Esophagus mucosa (tissue), 1 donor: Measurements from ENCODE around the gene RALGPS1. TPM values are rescaled to one million over a fixed set of nuclear protein-coding genes. Genes with fewer than 3 reads are reported as not detected.
A peak's percentile ranks its signal among the peaks of the same experiment; 100 is the strongest.
"Not testable (repeated sequence)": the region's sequence is repeated elsewhere in the genome, so short reads cannot be mapped to it uniquely, and the experiment has no call there.

Experiments used
- ATAC-seq: fragments of 200-7000 bp; cut with Tn5 transposase; one replicate; pipeline ENCODE4 v1.9.1; 2020
- total RNA-seq: library from RNA; stranded (reverse); gene quantifications from one replicate; pipeline ENCODE4 v1.2.4, GENCODE V29; 2023
- donor health status: DM: yes; HTN: yes; CAD: no.

Gene RALGPS1
- total RNA-seq, 1 donor from 2014 or later: 6.8 TPM

- no peak for ATAC-seq
These were observed 75.6 kb downstream of the RALGPS1 start for GRCh38 chr9:126989847-126990842.

GRCh38 chr9:126991183-126991582 is 76.6 kb downstream of the RALGPS1 start:
- no peak for ATAC-seq

GRCh38 chr9:126992427-126992826 is 77.8 kb downstream of the RALGPS1 start:
- ATAC-seq: no peak

- no peak for ATAC-seq
These were observed 84.9 kb downstream of the RALGPS1 start for GRCh38 chr9:126999315-127000068.

- peak; percentile 95 for ATAC-seq
These were observed 90.6 kb downstream of the RALGPS1 start for GRCh38 chr9:127004946-127005769.

- ATAC-seq: peak; percentile 33
These were observed 91.3 kb downstream of the RALGPS1 start for GRCh38 chr9:127005770-127006314.

GRCh38 chr9:127007638-127008037 is 93.1 kb downstream of the RALGPS1 start:
- no peak for ATAC-seq

- ATAC-seq: no peak
These were observed 93.5 kb downstream of the RALGPS1 start for GRCh38 chr9:127008076-127008475.

- ATAC-seq: no peak
These were observed 97.2 kb downstream of the RALGPS1 start for GRCh38 chr9:127011772-127012171.

- no peak for ATAC-seq
These were observed 97.7 kb downstream of the RALGPS1 start for GRCh38 chr9:127012250-127012649.

- ATAC-seq: no peak
These were observed 99.0 kb downstream of the RALGPS1 start for GRCh38 chr9:127013597-127013996.

- ATAC-seq: no peak
These were observed 99.8 kb downstream of the RALGPS1 start for GRCh38 chr9:127014216-127014909.

GRCh38 chr9:127014910-127015540 is 100.4 kb downstream of the RALGPS1 start:
- no peak for ATAC-seq

GRCh38 chr9:127015921-127016512 is 101.4 kb downstream of the RALGPS1 start:
- ATAC-seq: no peak

GRCh38 chr9:127017979-127018378 is 103.4 kb downstream of the RALGPS1 start:
- not testable (repeated sequence) for ATAC-seq

- ATAC-seq: no peak
These were observed 104.4 kb downstream of the RALGPS1 start for GRCh38 chr9:127018935-127019334.

GRCh38 chr9:127020036-127020801 is 105.6 kb downstream of the RALGPS1 start:
- ATAC-seq: no peak

GRCh38 chr9:127020802-127021078 is 106.2 kb downstream of the RALGPS1 start:
- ATAC-seq: no peak

GRCh38 chr9:127021664-127022363 is 107.2 kb downstream of the RALGPS1 start:
- ATAC-seq: no peak
